Measurements from ENCODE around the gene DNAJC21. TPM values are rescaled to one million over a fixed set of nuclear protein-coding genes. Genes with fewer than 3 reads are reported as not detected.
"Not testable (repeated sequence)": the region's sequence is repeated elsewhere in the genome, so short reads cannot be mapped to it uniquely, and the experiment has no call there.

The DNAJC21 gene
- total RNA-seq, 1 donor, result 32.2 TPM

DNA sequence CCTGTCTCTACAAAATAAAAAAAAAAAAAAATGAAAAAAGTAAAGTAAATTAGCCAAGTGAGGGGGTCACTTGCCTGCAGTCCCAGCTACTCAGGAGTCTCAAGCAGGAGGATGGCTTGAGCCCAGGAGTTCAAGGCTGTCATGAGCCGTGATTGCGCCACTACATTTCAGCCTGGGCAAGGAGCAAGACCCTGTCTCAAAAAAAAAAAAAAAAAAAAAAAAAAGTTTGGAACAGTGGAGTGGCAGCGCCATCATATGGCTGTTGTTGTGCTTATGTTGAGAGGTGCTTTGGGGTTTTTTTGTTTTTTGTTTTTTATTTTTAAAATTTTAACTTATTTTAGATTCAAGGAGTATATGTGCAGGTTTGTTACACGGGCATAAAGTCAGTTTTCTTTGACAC, 10.3 kb upstream of the DNAJC21 start:
- Histone ChIP-seq H3K36me3 (ENCODE audit: insufficient read depth, low read length) (peaks cover 36% of the 10 kb centered on the region), H3K79me2 (ENCODE audit: insufficient read depth, low read length) (peaks cover 60% of the 10 kb centered on the region), H3K4me1 (ENCODE audit: insufficient read depth, low read length) (peaks cover 30% of the 10 kb centered on the region), H3K9me3 (ENCODE audit: low read depth, low read length) (no peaks in the 10 kb centered on the region), H2AFZ (ENCODE audit: low read length) (no peak overlapping the region), H3K4me3 (ENCODE audit: insufficient read depth, low read length) (no peak overlapping the region), H3K4me2 (ENCODE audit: insufficient read depth, low read length) (no peak overlapping the region), H3K27me3 (ENCODE audit: insufficient read depth, low read length) (no peaks in the 10 kb centered on the region), H3K27ac (ENCODE audit: low read depth, low read length) (no peak overlapping the region), H4K20me1 (ENCODE audit: insufficient read depth, low read length) (peaks cover 5% of the 10 kb centered on the region)
- DNase-seq (ENCODE audit: insufficient read length, low spot score, missing footprints), result no peak
- peak; percentile 20 for TF ChIP-seq CTCF (IDR thresholded peaks at IDR 0.05; ENCODE audit: extremely low read depth, low read depth, low read length)

- not testable (repeated sequence) for DNase-seq (ENCODE audit: insufficient read length, low spot score, missing footprints); H3K4me3 ChIP-seq (ENCODE audit: insufficient read depth, low read length); H3K9me3 ChIP-seq (ENCODE audit: low read depth, low read length); H2AFZ ChIP-seq (ENCODE audit: low read length); H3K27me3 ChIP-seq (ENCODE audit: insufficient read depth, low read length); H4K20me1 ChIP-seq (ENCODE audit: insufficient read depth, low read length)
- Histone ChIP-seq H3K27ac (ENCODE audit: low read depth, low read length) (peak overlapping the region; percentile 35), H3K4me1 (ENCODE audit: insufficient read depth, low read length) (peaks cover 14% of the 10 kb centered on the region), H3K36me3 (ENCODE audit: insufficient read depth, low read length) (peaks cover 59% of the 10 kb centered on the region), H3K79me2 (ENCODE audit: insufficient read depth, low read length) (peaks cover 24% of the 10 kb centered on the region), H3K4me2 (ENCODE audit: insufficient read depth, low read length) (peak overlapping the region; percentile 18)
These were observed 6.1 kb upstream of the DNAJC21 start for GRCh38 chr5:34923256-34923655.

DNA sequence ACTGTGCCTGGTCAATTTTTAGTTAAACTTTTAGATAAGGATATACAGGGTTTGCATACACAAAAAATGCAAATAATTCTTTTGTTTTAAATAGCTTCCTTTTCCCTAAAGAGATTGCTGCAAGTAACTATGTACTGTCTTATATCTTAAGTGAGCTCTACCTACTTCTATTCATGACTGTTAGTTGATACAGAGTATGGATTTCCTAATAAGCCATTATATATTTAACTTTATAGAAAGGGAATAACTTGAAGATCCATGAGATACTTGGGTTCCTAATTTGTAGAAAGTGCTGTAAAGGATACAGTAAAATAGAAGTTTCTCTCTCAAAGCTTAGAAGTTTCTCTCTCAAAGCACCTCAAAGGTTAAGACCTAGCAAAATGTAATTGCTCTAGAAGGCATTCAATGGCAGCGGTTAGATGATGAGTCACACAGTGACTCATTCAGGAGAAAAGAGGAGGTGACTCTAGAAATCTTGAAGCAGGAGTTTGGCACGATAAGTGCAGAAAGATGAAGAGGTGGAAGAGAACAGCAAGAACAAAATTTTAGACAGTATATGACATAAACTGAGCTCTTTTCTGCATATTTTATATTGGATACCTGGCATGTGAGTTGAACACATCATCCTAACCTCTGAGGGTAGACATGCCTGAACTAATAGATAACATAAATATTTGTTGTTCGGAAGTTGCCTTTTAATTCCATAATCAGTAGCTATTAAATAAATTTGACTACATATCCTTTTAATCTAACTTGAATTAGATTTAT, 5.5 kb upstream of the DNAJC21 start:
- Histone ChIP-seq H3K4me3 (ENCODE audit: insufficient read depth, low read length) (no peak overlapping the region), H3K4me1 (ENCODE audit: insufficient read depth, low read length) (peaks cover 14% of the 10 kb centered on the region), H3K27me3 (ENCODE audit: insufficient read depth, low read length) (no peaks in the 10 kb centered on the region), H3K4me2 (ENCODE audit: insufficient read depth, low read length) (peak overlapping the region; percentile 18), H4K20me1 (ENCODE audit: insufficient read depth, low read length) (no peaks in the 10 kb centered on the region), H3K27ac (ENCODE audit: low read depth, low read length) (peak overlapping the region; percentile 35), H3K9me3 (ENCODE audit: low read depth, low read length) (no peaks in the 10 kb centered on the region), H3K79me2 (ENCODE audit: insufficient read depth, low read length) (peaks cover 18% of the 10 kb centered on the region), H2AFZ (ENCODE audit: low read length) (no peak overlapping the region), H3K36me3 (ENCODE audit: insufficient read depth, low read length) (peaks cover 59% of the 10 kb centered on the region)
- TF ChIP-seq CTCF (IDR thresholded peaks at IDR 0.05; ENCODE audit: extremely low read depth, low read depth, low read length), result no peak
- DNase-seq (ENCODE audit: insufficient read length, low spot score, missing footprints), result peak; percentile 90

DNA sequence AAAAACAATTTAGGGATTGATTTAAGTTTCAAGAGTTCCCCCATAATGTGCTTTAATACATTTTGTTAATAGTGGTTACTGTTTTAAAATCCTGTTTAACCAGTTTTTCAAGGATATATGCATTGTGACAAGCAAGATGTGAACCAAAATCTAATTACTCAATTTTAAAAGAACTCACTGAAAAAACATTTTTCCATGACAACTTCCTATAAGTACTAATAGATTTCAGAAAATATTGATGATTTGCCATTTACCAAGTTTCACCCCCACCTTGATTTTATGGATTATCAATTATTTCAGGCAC, 4.9 kb upstream of the DNAJC21 start:
- Histone ChIP-seq H3K36me3 (ENCODE audit: insufficient read depth, low read length) (peaks cover 58% of the 10 kb centered on the region), H3K9me3 (ENCODE audit: low read depth, low read length) (no peaks in the 10 kb centered on the region), H3K4me3 (ENCODE audit: insufficient read depth, low read length) (no peak overlapping the region), H3K27me3 (ENCODE audit: insufficient read depth, low read length) (no peaks in the 10 kb centered on the region), H3K4me1 (ENCODE audit: insufficient read depth, low read length) (peaks cover 14% of the 10 kb centered on the region), H2AFZ (ENCODE audit: low read length) (no peak overlapping the region), H4K20me1 (ENCODE audit: insufficient read depth, low read length) (no peaks in the 10 kb centered on the region), H3K79me2 (ENCODE audit: insufficient read depth, low read length) (peaks cover 13% of the 10 kb centered on the region), H3K27ac (ENCODE audit: low read depth, low read length) (peak overlapping the region; percentile 5), H3K4me2 (ENCODE audit: insufficient read depth, low read length) (no peak overlapping the region)
- DNase-seq (ENCODE audit: insufficient read length, low spot score, missing footprints), result no peak
- no peak for TF ChIP-seq CTCF (IDR thresholded peaks at IDR 0.05; ENCODE audit: extremely low read depth, low read depth, low read length)

Data from osteoblast (primary cell).